ENCODE measurements around the gene NAV2. TPM values are rescaled to one million over a fixed set of nuclear protein-coding genes. Genes with fewer than 3 reads are reported as not detected.
A peak's percentile ranks its signal among the peaks of the same experiment; 100 is the strongest.

NAV2 gene
- total and polyA plus RNA-seq, 2 donors from 2014 or later = 5.9 to 37.7 TPM

- H3K4me1 ChIP-seq (ENCODE audit: control insufficient read depth in 2 of 3, insufficient read depth in 2 of 3, low read depth in 1 of 3, low read length in 3 of 3) = peaks cover 6 to 7% (median 7%) of the 10 kb centered on the region in 3 donors
- peak overlapping the region; percentile 39 to 63 for H3K27ac ChIP-seq (ENCODE audit: low read depth in 2 of 2, low read length in 2 of 2)
- no peak overlapping the region for H3K4me3 ChIP-seq (ENCODE audit: low read length in 3 of 3)
- DNase-seq (peak in 3 of 5 donors; percentile 53 to 74 (median 66)), FAIRE-seq (no peak)
- H3K27me3 ChIP-seq (ENCODE audit: control insufficient read depth, insufficient read depth, low read length) = no peaks in the 10 kb centered on the region
- no peaks in the 10 kb centered on the region for H3K9me3 ChIP-seq (ENCODE audit: control insufficient read depth in 2 of 3, insufficient read depth in 1 of 3, low read length in 3 of 3)
- H3K36me3 ChIP-seq (ENCODE audit: control insufficient read depth in 2 of 3, insufficient read depth in 3 of 3, low read length in 3 of 3) = no peaks in the 10 kb centered on the region
- TF ChIP-seq, protein P1, sequence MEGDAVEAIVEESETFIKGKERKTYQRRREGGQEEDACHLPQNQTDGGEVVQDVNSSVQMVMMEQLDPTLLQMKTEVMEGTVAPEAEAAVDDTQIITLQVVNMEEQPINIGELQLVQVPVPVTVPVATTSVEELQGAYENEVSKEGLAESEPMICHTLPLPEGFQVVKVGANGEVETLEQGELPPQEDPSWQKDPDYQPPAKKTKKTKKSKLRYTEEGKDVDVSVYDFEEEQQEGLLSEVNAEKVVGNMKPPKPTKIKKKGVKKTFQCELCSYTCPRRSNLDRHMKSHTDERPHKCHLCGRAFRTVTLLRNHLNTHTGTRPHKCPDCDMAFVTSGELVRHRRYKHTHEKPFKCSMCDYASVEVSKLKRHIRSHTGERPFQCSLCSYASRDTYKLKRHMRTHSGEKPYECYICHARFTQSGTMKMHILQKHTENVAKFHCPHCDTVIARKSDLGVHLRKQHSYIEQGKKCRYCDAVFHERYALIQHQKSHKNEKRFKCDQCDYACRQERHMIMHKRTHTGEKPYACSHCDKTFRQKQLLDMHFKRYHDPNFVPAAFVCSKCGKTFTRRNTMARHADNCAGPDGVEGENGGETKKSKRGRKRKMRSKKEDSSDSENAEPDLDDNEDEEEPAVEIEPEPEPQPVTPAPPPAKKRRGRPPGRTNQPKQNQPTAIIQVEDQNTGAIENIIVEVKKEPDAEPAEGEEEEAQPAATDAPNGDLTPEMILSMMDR (IDR thresholded peaks at IDR 0.05; ENCODE audit: borderline replicate concordance, extremely low read depth, insufficient read depth) = no peak
- intact Hi-C loops (cut with DNase I) = no loop called here
- no peak overlapping the region for H3K9ac ChIP-seq (ENCODE audit: low read length in 3 of 3)
Measured at GRCh38 chr11:19980957-19981669, 268.5 kb downstream of the NAV2 start.

- Histone ChIP-seq H3K27ac (ENCODE audit: low read depth in 2 of 2, low read length in 2 of 2) (no peak overlapping the region), H3K36me3 (ENCODE audit: control insufficient read depth in 2 of 3, insufficient read depth in 3 of 3, low read length in 3 of 3) (no peaks in the 10 kb centered on the region), H3K9ac (ENCODE audit: low read length in 3 of 3) (no peak overlapping the region), H3K4me1 (ENCODE audit: control insufficient read depth in 2 of 3, insufficient read depth in 2 of 3, low read depth in 1 of 3, low read length in 3 of 3) (peaks cover 7 to 8% (median 7%) of the 10 kb centered on the region in 3 donors), H3K4me3 (ENCODE audit: low read length in 3 of 3) (no peak overlapping the region), H3K9me3 (ENCODE audit: control insufficient read depth in 2 of 3, insufficient read depth in 1 of 3, low read length in 3 of 3) (no peaks in the 10 kb centered on the region), H3K27me3 (ENCODE audit: control insufficient read depth, insufficient read depth, low read length) (no peaks in the 10 kb centered on the region)
- intact Hi-C loops (cut with DNase I) = no loop called here
- DNase-seq (no peak), FAIRE-seq (no peak)
- TF ChIP-seq, protein P1 (IDR thresholded peaks at IDR 0.05; ENCODE audit: borderline replicate concordance, extremely low read depth, insufficient read depth) = no peak
Measured at GRCh38 chr11:19982774-19983495, 270.3 kb downstream of the NAV2 start.

DNA sequence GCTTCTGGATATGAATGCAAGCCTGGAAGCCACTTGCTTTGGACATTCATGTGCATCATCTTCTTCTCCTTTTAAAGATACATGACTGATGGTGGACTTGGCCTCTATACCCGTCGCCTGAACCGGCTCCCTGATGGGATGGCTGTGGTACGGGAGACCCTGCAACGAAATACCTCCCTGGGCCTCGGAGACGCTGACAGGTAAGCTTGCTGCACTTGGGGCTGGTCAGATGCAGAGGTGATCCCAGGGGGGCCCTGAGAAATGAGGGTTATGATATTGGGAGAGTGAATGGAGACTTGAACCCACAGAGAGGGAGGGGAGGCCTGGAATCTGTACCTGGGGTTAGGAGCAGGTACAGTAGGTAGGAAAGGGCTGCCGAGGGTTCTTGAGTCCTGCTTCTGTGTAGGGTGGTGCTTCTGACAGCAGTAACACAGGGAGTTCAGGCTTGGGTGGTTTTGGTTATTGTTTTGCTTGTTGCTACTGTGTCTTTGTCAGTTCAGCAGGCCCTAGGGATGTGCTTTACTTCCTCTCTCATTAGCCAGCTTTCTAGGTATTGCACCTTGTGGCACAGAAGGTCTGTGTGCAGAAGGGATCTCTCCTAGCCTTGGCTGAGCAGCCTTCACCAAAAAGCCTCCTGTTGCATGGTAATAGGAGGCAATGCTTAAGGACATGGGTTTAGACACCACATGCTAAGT lies 271.6 kb downstream of the NAV2 start:
- Histone ChIP-seq H3K9ac (ENCODE audit: low read length in 3 of 3) (no peak overlapping the region), H3K9me3 (ENCODE audit: control insufficient read depth in 2 of 3, insufficient read depth in 1 of 3, low read length in 3 of 3) (no peaks in the 10 kb centered on the region), H3K36me3 (ENCODE audit: control insufficient read depth in 2 of 3, insufficient read depth in 3 of 3, low read length in 3 of 3) (no peaks in the 10 kb centered on the region), H3K4me1 (ENCODE audit: control insufficient read depth in 2 of 3, insufficient read depth in 2 of 3, low read depth in 1 of 3, low read length in 3 of 3) (peaks cover 1 to 9% (median 7%) of the 10 kb centered on the region in 3 donors), H3K27me3 (ENCODE audit: control insufficient read depth, insufficient read depth, low read length) (no peaks in the 10 kb centered on the region), H3K27ac (ENCODE audit: low read depth in 2 of 2, low read length in 2 of 2) (no peak overlapping the region), H3K4me3 (ENCODE audit: low read length in 3 of 3) (no peak overlapping the region)
- TF ChIP-seq, protein P1 (IDR thresholded peaks at IDR 0.05; ENCODE audit: borderline replicate concordance, extremely low read depth, insufficient read depth) = no peak
- FAIRE-seq (no peak), DNase-seq (no peak)
- intact Hi-C loops (cut with DNase I) = no loop called here

Data from kidney (tissue), 14 donors.